DND-41 (cell line): ENCODE measurements around the gene MAPKBP1.

ENCODE experiments used
- EZH2 ChIP-seq: IDR thresholded peaks from 3 replicates; pipeline ENCODE4 v1.6.1; 2012; ENCODE audit warnings: borderline replicate concordance, low read depth, mild to moderate bottlenecking, moderate library complexity, low read length, inconsistent platforms; ENCODE audit not compliant: severe bottlenecking
- TF ChIP-seq, protein P1 (sequence below): IDR thresholded peaks from 2 replicates; pipeline ENCODE4 v1.5.1; 2012; ENCODE audit warnings: borderline replicate concordance, low read length, moderate library complexity, mild to moderate bottlenecking; ENCODE audit not compliant: poor library complexity, severe bottlenecking; ENCODE audit errors: extremely low read depth

DNA sequence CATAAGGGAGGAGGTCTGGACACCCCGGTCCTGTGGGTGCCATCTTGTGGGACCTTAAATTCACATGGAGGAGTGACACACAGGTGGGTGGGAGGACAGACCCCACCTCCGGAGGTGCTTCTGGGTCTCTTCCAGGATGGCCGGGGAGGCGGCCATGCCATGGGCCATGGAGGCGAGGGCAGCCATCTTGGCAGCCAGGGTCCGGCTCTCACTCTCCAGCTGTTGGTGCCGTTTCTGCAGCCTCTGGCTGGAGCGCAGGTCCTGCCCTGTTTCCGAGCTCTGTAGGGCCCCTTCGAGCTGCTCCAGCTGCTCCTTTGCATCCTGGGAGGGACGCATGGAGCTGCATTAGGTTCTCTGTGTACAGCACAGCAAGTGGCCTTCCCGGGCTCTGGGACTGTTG lies 100.5 kb downstream of the MAPKBP1 start:
- TF ChIP-seq, protein P1, sequence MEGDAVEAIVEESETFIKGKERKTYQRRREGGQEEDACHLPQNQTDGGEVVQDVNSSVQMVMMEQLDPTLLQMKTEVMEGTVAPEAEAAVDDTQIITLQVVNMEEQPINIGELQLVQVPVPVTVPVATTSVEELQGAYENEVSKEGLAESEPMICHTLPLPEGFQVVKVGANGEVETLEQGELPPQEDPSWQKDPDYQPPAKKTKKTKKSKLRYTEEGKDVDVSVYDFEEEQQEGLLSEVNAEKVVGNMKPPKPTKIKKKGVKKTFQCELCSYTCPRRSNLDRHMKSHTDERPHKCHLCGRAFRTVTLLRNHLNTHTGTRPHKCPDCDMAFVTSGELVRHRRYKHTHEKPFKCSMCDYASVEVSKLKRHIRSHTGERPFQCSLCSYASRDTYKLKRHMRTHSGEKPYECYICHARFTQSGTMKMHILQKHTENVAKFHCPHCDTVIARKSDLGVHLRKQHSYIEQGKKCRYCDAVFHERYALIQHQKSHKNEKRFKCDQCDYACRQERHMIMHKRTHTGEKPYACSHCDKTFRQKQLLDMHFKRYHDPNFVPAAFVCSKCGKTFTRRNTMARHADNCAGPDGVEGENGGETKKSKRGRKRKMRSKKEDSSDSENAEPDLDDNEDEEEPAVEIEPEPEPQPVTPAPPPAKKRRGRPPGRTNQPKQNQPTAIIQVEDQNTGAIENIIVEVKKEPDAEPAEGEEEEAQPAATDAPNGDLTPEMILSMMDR = no peak
- TF ChIP-seq EZH2 = no peak
